Gastroesophageal sphincter (tissue), 4 donors: ENCODE data around the gene PKP3. TPM values are rescaled to one million over a fixed set of nuclear protein-coding genes. Genes with fewer than 3 reads are reported as not detected.

Experiments
- ATAC-seq: fragments of 150-250 bp; one replicate; pipeline ENCODE4 v1.9.1; 2016; ENCODE audit warnings: mild to moderate bottlenecking, moderate library complexity
- H3K27ac ChIP-seq, 4 donors: fragments of 200-600 bp; sonication (generic) in 3 of 4; 1 replicate in 3 of 4; 2 replicates in 1 of 4; pipeline ENCODE4 v1.5.1; 2016 to 2019
- H3K27me3 ChIP-seq: fragments of 200-600 bp; sonication (generic); one replicate; pipeline ENCODE4 v1.5.1; 2019
- H3K36me3 ChIP-seq, 2 donors: fragments of 200-600 bp; sonication (generic); one replicate each; pipeline ENCODE4 v1.5.1; 2019; ENCODE audit warnings: control low read depth in 1 of 2
- H3K4me1 ChIP-seq, 3 donors: fragments of 200-600 bp; sonication (generic); 1 replicate in 2 of 3; 2 replicates in 1 of 3; pipeline ENCODE4 v1.5.1; 2016 to 2019; ENCODE audit warnings: control low read depth in 2 of 3
- H3K4me3 ChIP-seq, 2 donors: fragments of 200-600 bp; sonication (generic); one replicate each; pipeline ENCODE4 v1.5.1; 2019; ENCODE audit warnings: mild to moderate bottlenecking in 1 of 2, moderate library complexity in 1 of 2
- H3K9me3 ChIP-seq, 3 donors: fragments of 200-600 bp; sonication (generic); one replicate each; pipeline ENCODE4 v1.5.1; 2017 to 2019; ENCODE audit warnings: control low read depth in 2 of 3
- EP300 ChIP-seq: sonication (generic); formaldehyde crosslinking; IDR thresholded peaks from one replicate; pipeline ENCODE4 v1.6.1; 2017; ENCODE audit warnings: antibody characterized with exemption, mild to moderate bottlenecking
- POLR2A ChIP-seq, 2 donors: fragments of 450-650 bp; IDR thresholded peaks; one replicate each; pipeline ENCODE4 v1.6.1; 2017; ENCODE audit warnings: antibody characterized with exemption in 2 of 2, mild to moderate bottlenecking in 2 of 2, moderate library complexity in 1 of 2
- POLR2AphosphoS5 ChIP-seq: sonication (generic); formaldehyde crosslinking; IDR thresholded peaks from one replicate; pipeline ENCODE4 v1.6.1; 2017; ENCODE audit warnings: antibody characterized with exemption
- WGBS, 2 donors: methylation state at CpG; one replicate each; pipeline ENCODE4 v1.1.5; 2018; ENCODE audit warnings: low coverage in 1 of 2; 5-methylcytosine and 5-hydroxymethylcytosine counted together
- small RNA-seq, 4 donors: library from RNA; depleted of rRNA; stranded (forward); fragments of <200 nt; gene quantifications; one replicate each; pipeline ENCODE3, GENCODE V24; 2016
- total RNA-seq, 4 donors: library from RNA; depleted of rRNA; stranded (reverse); fragments of >200 nt; gene quantifications; one replicate each; pipeline ENCODE4 v1.1.0, GENCODE V29; 2016
- TF ChIP-seq, protein P1 (sequence below), 4 experiments: fragments of 200-600 bp in 2 of 4; fragments of 450-650 bp in 2 of 4; sonication (generic) in 1 of 4; IDR thresholded peaks; one replicate each; pipeline ENCODE4 v1.5.1; 2017 to 2019; ENCODE audit warnings: antibody characterized with exemption in 4 of 4, mild to moderate bottlenecking in 2 of 4, moderate library complexity in 2 of 4

PKP3 gene
- total RNA-seq, 4 donors from 2014 or later: 0.67 to 14.3 (median 2.3) TPM

DNA sequence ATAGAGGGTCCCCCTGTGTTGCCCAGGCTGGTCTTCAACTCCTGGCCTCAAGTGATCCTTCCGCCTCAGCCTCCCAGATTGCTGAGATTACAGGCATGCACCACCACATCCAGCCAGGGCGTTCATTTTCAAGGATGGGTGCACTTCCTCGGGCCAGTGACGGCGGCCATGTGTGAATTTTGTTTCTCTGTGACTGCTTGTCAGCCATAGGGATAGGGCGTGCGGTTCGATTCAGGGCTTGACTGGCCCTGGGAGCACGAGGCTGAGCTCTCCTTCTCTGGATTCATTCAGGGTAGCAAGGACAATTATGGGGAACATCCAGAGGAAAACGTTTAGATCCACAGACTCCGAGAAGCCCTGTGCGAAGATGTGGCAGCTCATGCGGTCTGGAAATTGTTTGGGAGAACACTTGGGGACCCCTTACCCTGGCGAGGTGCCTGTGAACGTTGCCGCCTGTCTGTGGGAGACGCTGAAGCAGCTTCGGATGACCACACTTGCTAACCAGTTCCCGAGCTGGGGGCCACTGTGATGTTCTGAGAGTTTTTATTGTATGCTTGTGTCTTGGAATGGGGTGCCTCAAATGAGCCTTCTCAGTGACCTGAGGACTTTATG is 59.0 kb downstream of the PKP3 start:
- H3K9me3 ChIP-seq: no peaks in the 10 kb centered on the region
- no peak overlapping the region for H3K4me3 ChIP-seq
- H3K4me1 ChIP-seq: peaks cover 0 to 44% (median 24%) of the 10 kb centered on the region in 3 donors
- TF ChIP-seq, protein P1, sequence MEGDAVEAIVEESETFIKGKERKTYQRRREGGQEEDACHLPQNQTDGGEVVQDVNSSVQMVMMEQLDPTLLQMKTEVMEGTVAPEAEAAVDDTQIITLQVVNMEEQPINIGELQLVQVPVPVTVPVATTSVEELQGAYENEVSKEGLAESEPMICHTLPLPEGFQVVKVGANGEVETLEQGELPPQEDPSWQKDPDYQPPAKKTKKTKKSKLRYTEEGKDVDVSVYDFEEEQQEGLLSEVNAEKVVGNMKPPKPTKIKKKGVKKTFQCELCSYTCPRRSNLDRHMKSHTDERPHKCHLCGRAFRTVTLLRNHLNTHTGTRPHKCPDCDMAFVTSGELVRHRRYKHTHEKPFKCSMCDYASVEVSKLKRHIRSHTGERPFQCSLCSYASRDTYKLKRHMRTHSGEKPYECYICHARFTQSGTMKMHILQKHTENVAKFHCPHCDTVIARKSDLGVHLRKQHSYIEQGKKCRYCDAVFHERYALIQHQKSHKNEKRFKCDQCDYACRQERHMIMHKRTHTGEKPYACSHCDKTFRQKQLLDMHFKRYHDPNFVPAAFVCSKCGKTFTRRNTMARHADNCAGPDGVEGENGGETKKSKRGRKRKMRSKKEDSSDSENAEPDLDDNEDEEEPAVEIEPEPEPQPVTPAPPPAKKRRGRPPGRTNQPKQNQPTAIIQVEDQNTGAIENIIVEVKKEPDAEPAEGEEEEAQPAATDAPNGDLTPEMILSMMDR (IDR thresholded peaks at IDR 0.05): no peak
- TF ChIP-seq POLR2A (IDR thresholded peaks at IDR 0.05) (no peak), EP300 (no peak), POLR2AphosphoS5 (no peak)
- no peak for ATAC-seq
- peaks cover 0 to 42% of the 10 kb centered on the region in 2 donors for H3K36me3 ChIP-seq
- 70 to 87% methylated on average over 4 to 10 of the region's 19 CpGs for WGBS, 2 donors
- no peak overlapping the region for H3K27ac ChIP-seq
- no peaks in the 10 kb centered on the region for H3K27me3 ChIP-seq

DNA sequence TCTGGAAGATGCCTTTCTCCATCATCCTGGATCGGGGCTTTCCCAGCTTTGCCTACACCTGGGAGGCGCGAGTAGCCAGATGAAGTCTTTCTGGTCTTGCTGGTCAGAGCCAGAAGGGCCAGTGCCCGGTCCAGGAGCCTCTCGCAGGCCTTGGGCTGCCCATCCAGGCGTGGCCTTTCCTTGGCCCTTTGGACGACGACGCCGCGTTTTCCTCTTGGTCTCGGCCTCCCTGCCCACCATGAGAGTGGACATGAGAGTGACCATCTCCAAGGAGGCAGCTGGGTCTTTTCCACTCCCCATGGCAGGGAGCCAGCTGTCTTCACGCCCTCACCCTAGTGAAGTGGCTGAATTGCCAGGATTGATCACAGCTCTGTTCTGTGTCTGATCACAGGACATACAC is 59.6 kb downstream of the PKP3 start:
- no peak for ATAC-seq
- no peak overlapping the region for H3K27ac ChIP-seq
- no peak overlapping the region for H3K4me3 ChIP-seq
- no peaks in the 10 kb centered on the region for H3K9me3 ChIP-seq
- WGBS, 2 donors: 80% methylated on average over 1 of the region's 13 CpGs; no CpG with 5 or more reads in 1 of the 2 donors
- peaks cover 0 to 40% (median 21%) of the 10 kb centered on the region in 3 donors for H3K4me1 ChIP-seq
- TF ChIP-seq, protein P1 (IDR thresholded peaks at IDR 0.05): no peak
- no peak for TF ChIP-seq POLR2A (IDR thresholded peaks at IDR 0.05)
- no peak for TF ChIP-seq EP300
- no peak for TF ChIP-seq POLR2AphosphoS5
- H3K36me3 ChIP-seq: peaks cover 0 to 42% of the 10 kb centered on the region in 2 donors
- no peaks in the 10 kb centered on the region for H3K27me3 ChIP-seq

DNA sequence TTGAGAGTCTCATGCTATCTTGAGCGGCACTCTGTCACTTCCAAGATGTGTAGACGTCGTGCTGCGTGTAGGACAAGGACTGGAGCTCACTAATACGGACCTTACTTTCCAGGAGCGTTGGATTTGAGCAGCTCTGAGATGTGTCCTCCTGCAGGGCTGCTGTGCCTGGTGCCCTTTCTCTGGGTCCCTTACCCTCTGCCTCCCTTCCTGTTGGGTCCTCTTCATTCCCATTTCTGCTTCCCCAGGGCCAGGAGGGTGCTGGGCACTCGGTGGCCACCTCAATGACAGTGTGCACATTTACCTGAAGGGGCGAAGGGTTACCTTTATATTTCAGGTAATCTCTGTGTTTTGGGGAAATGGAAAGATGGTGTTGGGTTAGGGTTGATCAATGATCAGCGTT is 60.0 kb downstream of the PKP3 start:
- no peak for TF ChIP-seq POLR2AphosphoS5
- no peak for TF ChIP-seq EP300
- TF ChIP-seq POLR2A (IDR thresholded peaks at IDR 0.05): no peak
- TF ChIP-seq, protein P1 (IDR thresholded peaks at IDR 0.05): no peak

More for the DNA sequence above, 60.0 kb downstream of the PKP3 start:
- no peak for ATAC-seq
- Histone ChIP-seq H3K36me3 (peaks cover 0 to 42% of the 10 kb centered on the region in 2 donors), H3K9me3 (no peaks in the 10 kb centered on the region), H3K4me1 (peaks cover 0 to 35% (median 16%) of the 10 kb centered on the region in 3 donors), H3K4me3 (no peak overlapping the region), H3K27ac (no peak overlapping the region), H3K27me3 (no peaks in the 10 kb centered on the region)
- 90% methylated on average over 8 of the region's 9 CpGs; no CpG with 5 or more reads in 1 of the 2 donors for WGBS, 2 donors

Small RNAs within 50 kb of the gene (small RNA-seq; reads per million reads assigned to genes)
- gene RN7SL838P: 0 to 0.13 (median 0) reads per million in 4 donors

Other genes starting within 250 kb of the PKP3 start
- not detected for gene SCGB1C1, start 201.1 kb upstream of the PKP3 start, total RNA-seq
- gene BET1L, start 186.8 kb upstream of the PKP3 start, total RNA-seq: 10 to 100 TPM; 25.3 to 39.4 (median 27.6) TPM
- 100 to 1,000 TPM in 3 of 4 donors, 10 to 100 TPM in 1; 78.2 to 169 (median 135) TPM for gene RIC8A, start 186.5 kb upstream of the PKP3 start, total RNA-seq
- gene SIRT3, start 157.9 kb upstream of the PKP3 start, total RNA-seq: 10 to 100 TPM; 12.7 to 24.1 (median 17.3) TPM
- gene PSMD13, start 157.2 kb upstream of the PKP3 start, total RNA-seq: 100 to 1,000 TPM in 1 of 4 donors, 10 to 100 TPM in 3; 85.8 to 114 (median 93.5) TPM
- gene NLRP6, start 115.8 kb upstream of the PKP3 start, total RNA-seq: 1 to 10 TPM in 1 of 4 donors, under 1 TPM in 1, not detected in 2; 0.23 to 1.9 TPM
- gene PGGHG, start 105.1 kb upstream of the PKP3 start, total RNA-seq: 10 to 100 TPM in 2 of 4 donors, 1 to 10 TPM in 2; 8.5 to 35.3 (median 15.5) TPM
- gene IFITM5, start 94.7 kb upstream of the PKP3 start, total RNA-seq: not detected
- gene IFITM2, start 86.4 kb upstream of the PKP3 start, total RNA-seq: 100 to 1,000 TPM in 3 of 4 donors, 10 to 100 TPM in 1; 89.3 to 183 (median 126) TPM
- 100 to 1,000 TPM in 3 of 4 donors, 10 to 100 TPM in 1; 29.9 to 138 (median 112) TPM for gene IFITM1, start 80.2 kb upstream of the PKP3 start, total RNA-seq
- gene IFITM3, start 73.3 kb upstream of the PKP3 start, total RNA-seq: 100 to 1,000 TPM; 219 to 467 (median 305) TPM
- 10 to 100 TPM in 1 of 4 donors, 1 to 10 TPM in 3; 3.2 to 10.6 (median 4.8) TPM for gene B4GALNT4, start 24.7 kb upstream of the PKP3 start, total RNA-seq
- 10 to 100 TPM; 37.4 to 49.5 (median 44.8) TPM for gene SIGIRR, start 20.8 kb downstream of the PKP3 start, total RNA-seq
- under 1 TPM in 3 of 4 donors, not detected in 1; 0.22 to 0.94 (median 0.47) TPM for gene ANO9, start 47.8 kb downstream of the PKP3 start, total RNA-seq
- gene PTDSS2, start 56.1 kb downstream of the PKP3 start, total RNA-seq: 10 to 100 TPM; 23.4 to 55.9 (median 43.1) TPM
- 100 to 1,000 TPM; 243 to 354 (median 264) TPM for gene RNH1, start 113.0 kb downstream of the PKP3 start, total RNA-seq
- gene HRAS, start 141.4 kb downstream of the PKP3 start, total RNA-seq: 10 to 100 TPM; 41.1 to 68.0 (median 53.8) TPM
- gene LRRC56, start 143.3 kb downstream of the PKP3 start, total RNA-seq: under 1 TPM in 3 of 4 donors, not detected in 1; 0.13 to 0.69 (median 0.20) TPM
- 1 to 10 TPM in 3 of 4 donors, under 1 TPM in 1; 0.81 to 2.1 (median 1.1) TPM for gene LMNTD2, start 166.5 kb downstream of the PKP3 start, total RNA-seq
- 10 to 100 TPM in 2 of 4 donors, 1 to 10 TPM in 2; 3.4 to 12.5 (median 8.6) TPM for gene RASSF7, start 166.8 kb downstream of the PKP3 start, total RNA-seq
- gene PHRF1, start 182.3 kb downstream of the PKP3 start, total RNA-seq: 10 to 100 TPM; 18.0 to 28.0 (median 25.1) TPM
- gene IRF7, start 221.7 kb downstream of the PKP3 start, total RNA-seq: 10 to 100 TPM in 3 of 4 donors, 1 to 10 TPM in 1; 5.4 to 25.4 (median 13.9) TPM
- gene CDHR5, start 230.7 kb downstream of the PKP3 start, total RNA-seq: not detected
- not detected for gene SCT, start 233.0 kb downstream of the PKP3 start, total RNA-seq
- gene DRD4, start 243.1 kb downstream of the PKP3 start, total RNA-seq: under 1 TPM in 1 of 4 donors, not detected in 3; 0.27 TPM